Measurements from ENCODE around the gene RAD51B.

RAD51B gene

DNA sequence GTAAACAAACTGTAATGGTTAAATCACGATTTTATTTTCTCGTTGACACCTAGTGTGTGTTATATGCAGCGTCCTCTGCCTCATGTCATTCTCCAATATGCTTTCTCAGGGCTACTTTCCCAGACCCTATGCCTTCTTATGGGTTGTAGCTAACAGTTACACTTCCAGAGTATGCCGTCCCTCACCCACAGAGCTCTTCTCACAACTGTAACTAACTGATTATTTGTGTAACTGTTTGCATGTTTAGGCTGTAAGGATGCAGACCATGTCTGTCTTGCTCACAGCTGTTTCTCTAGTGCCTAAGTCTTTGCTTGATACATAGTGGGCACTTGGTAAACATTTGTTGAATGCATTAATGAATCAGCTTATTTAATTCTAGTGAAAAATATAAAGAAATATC lies 555.8 kb downstream of the RAD51B start:
- DNase-seq, result no peak

DNA sequence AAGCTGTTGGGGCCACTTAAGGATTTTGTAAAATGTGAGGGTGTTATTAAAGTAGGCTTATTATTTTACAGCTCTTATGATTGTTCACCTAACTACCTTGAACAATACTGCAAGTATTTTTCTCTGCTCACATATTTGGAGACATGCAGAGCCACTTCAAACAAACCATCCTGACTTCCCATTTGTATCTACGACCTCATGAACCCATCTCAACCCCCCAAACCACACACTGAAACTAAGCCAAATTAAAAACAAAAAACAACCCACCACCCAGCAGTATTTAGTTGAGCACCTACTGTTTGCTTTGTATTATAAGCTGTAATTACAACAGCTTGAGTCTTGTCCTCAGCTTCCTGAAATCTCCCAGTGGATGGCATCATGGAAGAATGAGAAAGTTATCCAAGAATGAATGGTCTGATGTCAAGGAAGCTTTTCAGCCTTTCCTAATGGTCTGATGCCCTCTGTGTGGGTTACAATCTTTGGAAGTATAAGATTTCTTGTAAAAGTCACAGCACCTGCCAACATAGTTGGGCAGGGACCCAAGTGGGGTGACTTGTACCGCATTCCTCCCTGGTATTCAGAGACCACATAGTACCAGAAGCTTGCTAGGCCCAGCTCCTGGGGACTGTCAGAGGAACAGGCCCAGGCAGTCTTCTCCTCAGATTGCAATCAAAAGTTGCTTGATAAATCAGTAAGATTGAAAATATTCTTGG lies 556.6 kb downstream of the RAD51B start:
- DNase-seq, result no peak

DNA sequence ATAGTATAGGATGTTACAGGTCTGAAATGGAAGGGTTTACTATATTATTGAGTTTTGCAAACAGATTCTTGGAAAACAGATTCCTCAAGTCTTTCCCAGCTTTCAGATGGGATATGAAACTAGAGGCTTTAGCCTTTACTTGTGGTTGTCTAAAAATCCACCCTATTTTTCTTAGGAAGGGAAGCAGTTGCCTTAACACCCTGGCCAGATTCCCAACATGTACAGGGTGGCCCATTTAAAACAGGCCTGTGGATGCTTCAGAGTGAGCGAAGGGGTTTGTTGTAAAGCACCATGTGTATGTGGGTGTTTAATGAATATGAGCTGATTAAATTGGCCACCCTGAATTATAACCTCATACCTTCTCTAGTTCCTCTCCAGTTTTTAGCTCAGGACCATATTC lies 557.4 kb downstream of the RAD51B start:
- DNase-seq, result no peak

DNA sequence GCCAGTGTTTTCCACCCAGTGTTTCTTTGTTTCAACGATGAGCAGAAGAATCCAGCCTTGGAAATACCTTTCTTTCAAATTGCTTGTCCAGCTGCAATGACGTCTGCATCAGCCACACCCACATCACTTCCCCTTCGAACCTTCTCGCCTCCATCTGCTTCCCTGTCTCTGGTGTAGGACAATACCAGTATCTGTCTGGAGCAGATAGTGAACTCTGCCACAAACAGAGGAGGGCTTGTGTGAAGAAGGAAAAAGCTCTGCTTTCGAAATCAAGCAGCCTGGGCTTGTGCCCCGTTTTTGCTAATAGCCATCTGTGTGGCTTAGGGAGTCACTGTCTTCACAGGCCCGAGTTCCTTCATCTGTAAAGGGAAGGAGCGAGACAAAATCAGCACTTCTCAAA lies 557.9 kb downstream of the RAD51B start:
- DNase-seq, result no peak

DNA sequence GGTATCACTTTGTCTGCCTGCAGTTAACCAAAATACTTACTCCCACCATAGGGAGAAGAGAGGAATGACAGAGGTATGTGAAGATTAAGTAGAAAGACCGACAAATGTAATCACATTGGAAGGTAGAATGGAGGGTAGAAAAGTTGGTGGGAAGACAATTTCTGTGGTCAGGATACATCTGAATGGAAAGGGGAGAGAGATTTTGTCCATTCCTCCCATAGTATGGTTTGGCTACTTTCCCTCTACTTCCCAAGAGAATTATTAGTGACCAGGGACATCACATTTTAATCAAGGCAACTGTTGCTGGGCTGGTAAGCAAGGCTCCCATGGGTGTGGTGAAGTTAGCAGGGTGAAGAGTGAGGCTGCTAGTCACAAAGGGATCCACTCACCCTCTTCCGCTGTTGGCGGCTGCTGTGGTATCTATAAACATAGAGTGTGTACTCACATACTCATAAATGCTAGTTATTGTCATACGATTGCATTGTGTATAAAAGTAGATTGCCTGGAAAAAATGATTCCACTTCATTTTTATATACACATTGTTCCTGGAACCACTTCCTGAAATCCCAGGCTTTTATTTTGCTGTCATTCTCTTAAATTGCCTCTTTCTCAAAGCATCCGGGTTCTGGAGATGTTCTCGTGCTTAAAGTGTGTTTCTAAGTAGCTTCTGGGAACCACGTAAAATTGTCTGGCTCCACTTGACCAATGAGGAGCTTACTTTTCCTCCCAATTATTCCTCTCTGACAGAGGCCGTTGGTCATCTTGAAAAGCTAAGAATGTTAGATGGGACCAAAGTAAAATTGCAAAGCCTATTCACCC lies 560.1 kb downstream of the RAD51B start:
- DNase-seq, result no peak

DNA sequence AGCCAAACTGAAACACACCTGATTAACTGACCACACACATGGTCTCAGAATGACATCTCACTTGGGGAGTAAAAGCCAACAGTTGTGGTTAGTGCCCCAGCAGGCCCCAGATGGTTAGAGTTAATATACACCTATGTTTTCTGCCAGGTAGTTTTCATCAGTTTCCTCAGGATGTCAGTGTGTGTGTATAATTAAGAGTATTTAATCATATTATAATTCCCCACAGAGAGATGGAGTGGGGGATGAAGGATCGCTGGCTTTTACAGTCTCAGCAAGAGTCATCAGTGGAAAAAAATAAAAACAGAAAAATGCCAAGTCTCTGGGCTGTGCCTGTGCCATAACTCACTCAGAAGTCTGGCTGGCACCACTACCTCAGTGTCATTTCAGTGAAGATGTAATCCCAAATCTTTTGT lies 560.8 kb downstream of the RAD51B start:
- DNase-seq, result no peak

DNA sequence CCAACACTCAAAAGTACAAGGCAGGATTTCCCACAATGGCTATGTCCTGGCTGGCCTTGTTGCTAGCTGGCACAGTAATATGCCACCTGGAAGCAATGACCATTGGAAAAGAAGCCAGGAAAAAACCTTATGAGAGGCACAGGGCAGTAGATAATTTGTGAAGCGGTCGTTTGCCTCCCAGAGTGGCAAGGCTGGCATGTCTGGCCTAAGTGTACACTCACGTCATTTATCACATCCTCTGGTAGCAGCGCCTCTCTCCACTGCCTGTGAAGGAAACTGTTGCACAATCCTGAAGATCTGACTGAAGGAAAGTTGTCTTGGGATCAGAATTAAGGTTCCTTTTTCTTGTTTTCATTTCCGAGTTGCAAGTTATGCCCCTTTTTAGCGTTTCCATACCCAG lies 564.8 kb downstream of the RAD51B start:
- no peak for DNase-seq

DNA sequence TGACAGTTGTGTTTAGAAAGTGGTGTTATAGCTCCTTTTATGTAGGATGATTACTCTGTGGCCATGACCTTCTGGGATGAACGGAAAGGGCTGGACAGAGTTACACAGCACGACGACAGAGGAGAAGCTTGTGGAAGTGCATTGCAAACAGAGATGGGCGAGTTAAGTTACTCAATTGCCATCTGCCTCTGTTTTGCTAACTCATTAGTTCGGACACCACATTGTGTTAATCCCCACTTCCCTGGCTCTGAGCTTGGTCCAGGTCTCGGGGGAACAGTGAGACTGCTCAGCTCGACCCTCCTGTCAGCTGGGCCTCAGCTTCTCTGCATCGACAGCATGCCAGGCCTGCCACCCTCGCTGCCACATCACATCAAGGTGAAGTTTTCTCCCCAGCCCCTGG lies 565.3 kb downstream of the RAD51B start:
- DNase-seq, result no peak

DNA sequence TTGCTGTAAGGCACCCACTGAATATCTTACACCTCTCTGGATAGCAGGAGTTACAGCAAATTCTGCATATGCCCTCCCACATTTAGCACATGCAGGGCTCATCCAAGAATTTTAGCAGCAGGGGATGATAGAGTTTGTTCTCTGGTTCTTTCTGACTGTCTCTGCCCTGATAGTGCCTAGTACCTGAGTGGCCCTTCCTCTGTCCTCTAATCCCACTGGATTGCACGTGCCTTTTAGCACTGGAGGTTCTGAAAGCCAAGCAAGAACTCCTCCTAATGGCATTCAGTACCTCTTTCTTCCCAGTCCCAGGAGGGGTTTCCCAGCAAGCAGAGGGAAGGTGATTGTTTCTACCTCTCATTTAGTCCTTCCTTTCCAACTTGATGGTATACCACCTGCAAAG lies 566.9 kb downstream of the RAD51B start:
- no peak for DNase-seq

DNA sequence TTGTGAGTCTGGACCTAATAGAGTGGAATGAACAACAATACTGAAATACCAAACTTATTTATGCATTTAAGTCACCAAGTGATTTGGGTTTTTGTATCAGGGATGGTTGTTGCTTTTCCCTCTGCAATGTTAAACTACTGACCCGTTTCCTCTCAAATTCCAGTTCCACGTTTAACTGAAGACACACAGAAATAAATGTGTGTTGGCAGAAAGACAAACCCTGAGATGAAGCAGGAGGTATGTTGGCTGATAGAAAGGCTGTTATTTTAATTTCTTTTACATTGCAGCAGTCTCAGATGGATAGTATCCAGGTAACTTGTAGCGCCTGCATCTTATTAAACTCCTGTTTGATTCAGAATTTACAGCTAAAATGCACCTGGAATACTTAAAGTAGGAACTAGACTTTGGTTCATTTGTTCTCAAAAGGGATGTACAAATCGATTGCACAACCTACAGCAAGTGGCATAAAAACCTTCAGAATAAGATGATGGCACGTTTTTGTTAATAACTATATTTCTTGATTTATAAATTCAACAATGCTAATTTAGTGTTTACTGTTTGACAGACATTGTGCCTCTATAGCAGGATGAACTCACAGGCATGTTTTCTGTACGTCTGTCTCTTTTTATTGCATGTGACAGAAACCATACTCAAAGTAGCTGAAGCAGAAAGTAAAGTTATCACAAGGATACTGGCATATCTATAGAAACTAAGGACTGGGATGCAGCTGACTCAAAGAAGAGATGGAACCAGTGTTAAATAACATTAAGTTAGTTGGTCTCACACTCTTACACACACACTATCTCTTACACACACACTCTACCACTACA lies 567.6 kb downstream of the RAD51B start:
- no peak for DNase-seq

DNA sequence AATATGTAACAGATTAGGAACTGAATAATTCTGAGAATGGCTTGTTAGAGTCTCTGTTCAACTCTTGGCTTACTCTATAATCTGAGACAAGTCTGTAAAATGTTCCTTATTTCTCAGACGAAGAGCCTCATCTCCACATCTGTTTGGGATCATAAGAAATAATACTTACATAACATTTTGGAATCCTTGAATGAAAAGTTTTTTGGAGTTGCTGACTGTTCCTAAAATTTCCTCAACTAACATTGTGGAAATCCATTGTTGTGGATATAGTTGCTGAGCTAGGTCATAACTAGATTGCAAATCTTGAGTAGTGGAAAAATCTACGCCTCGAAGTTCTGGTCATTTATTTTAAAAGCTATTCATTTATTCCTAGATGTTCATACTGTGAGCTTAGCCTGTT lies 570.4 kb downstream of the RAD51B start:
- DNase-seq, result no peak

DNA sequence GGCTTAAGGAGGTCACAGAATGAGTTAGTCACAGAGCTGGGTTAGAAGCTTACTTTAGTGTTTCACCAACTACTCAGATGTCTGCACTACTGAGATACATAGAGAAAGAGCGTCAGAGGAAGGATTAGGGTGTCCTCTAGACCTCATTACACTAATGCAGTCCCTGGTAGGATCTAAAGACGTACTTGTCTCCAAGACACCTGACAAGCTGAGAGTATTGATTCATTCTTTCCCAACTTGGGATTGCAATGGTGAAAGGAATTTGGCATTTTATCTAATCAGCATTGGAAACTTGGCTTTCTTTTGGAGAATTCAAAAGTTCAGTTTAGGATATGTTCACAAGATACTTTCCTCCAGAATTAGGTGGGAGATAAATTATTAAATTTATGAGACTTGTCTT lies 571.2 kb downstream of the RAD51B start:
- DNase-seq, result no peak

DNA sequence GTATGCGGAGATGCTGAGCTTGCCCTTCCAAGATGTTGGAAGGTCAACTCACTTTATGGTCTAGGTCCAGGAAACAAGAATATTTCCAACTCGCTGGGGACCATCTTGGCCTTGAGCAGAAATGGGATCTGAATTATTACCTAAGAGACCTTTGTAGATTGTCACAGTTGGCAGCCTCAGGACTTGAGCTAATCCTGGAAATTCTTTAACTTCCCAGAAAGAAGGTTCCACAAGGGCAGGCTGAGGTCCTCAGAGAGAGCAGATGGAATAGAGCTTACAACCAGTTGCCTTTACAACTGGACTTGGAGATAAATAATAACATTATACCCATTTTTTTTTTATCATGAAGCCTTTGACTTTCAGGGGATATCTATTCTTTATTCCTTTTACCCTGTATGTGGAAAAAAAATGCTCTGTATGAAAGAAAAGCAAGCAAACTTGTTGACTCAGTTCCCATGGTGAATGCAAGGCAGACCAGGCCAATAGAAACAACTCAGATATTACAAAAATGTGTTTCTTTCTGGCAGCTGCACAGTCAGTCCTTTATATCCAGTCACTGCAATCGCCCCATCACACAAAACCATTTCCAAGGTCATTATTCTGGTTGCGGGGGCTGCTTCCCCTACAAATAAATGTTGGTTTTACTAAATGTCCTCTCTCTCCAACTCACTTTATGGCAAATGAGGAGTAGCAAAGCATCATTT lies 571.9 kb downstream of the RAD51B start:
- no peak for DNase-seq

DNA sequence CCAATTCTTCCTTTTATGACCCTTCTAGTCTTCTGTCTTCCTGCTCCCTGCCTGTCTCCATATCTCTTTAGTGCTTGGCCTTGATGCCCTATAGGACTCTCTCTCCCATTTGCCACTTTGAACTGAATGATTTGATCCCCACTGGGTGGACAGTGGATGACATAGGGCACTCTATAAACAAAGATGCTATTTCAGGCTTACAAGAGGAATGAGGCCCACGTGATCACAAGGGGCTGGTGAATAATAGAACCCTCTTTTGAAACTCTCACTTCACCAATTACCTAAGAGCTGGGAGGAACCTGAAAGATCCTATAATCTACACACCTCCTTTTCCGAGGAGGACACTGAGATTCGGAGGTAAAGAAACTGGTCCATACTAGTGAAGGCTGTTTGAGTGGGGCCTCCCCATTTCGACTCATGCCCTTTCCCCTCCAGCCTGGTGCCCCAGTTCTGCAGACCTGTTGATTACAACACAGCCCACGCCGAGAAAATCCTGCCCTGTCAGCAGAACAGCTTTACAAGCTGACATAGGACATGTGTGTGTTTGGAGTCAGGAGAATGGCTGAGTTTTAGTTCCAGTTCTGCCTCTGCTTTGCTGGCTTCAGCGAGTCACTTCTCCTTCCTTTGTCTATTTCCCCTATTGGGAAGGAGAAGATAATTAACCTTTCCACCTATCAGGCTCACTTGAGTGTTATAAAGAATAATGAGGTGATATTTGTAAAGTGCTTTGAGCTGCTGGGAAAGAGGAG lies 573.0 kb downstream of the RAD51B start:
- no peak for DNase-seq

DNA sequence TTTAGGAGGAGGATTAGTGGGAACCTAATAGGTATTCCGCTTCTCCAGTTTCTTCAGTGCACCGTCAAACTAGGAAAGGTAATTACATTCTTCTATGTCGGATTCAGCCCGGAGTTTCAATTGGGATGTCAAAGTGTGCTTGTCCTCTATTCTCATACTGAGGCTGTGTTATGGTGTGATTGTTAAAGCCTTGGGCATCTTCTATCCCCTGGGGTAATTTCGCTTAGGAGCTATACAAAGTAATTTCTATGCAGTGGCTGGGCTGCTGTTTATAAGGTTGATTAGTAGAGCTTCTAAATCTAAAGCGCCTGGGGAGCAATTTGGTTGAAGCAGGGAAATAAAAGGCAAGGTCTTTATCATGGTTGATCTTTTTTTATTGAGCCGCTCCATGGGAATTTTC lies 573.7 kb downstream of the RAD51B start:
- DNase-seq, result no peak

DNA sequence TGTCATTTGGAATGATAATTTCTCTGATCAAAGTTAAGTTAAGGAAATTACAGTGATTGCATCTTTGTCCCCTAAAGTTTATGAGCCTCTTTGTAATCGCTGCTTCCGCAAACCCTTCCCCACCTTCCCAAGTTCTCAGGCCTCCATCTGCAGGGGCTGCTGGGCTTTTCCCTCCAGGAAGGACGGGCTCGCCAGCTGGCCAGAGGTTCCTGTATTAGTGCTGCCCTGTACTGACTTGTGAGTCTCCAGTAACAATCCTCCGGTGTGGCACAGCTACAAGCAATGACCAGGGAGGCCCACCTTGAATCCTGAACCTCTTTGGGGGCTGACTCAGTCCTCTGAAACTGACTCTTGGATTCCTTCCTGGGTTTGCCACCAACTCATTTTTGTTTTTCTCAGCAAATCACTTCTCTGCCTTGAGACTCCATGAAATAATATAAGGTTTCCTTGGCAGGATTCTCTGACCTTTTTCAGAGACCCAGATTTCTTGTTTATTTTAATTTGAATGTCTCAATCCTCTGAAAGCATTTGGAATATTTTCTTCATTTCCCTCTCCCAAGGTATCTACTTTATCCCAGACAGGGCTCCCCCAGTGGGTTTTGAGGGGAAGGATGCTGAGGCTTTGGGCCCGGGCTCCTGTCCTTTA lies 574.7 kb downstream of the RAD51B start:
- DNase-seq, result no peak

DNA sequence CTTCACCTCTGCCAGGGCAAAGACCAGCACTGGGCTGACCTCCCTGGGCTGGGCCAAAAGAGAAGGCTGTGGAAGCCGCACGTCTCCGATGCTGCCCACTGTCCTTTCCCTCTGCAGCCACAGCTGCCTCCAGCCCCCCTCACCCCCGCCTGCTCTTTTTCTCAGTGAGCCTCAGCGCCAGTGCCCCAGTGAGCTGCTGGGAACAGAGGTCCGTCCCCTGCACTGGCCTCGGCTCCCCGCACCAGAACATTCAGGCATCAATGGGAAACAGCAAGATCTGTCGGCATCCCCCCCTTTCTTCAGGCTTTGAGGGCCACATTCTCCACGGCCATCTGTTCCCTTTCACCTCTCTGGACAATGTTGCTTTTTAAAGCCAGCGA lies 575.2 kb downstream of the RAD51B start:
- DNase-seq, result no peak

DNA sequence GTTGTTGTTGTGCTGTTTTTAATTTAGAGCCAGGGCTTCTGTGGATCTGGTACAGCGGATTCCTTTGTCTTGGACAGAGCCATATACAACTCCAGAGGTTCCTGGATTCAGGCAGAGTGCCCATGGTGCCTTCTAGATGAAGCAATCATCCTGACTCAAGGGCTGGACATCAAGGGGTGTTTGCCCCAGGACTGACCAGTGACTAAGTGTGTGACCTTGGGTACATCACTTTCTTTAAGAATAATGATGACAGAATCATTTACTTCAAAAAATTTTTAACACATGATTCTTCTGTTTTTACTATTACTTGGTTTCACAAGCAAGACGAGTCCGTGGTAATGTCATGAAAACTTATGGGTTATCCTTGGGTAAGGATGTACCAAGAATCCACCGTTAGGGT lies 576.0 kb downstream of the RAD51B start:
- no peak for DNase-seq

DNA sequence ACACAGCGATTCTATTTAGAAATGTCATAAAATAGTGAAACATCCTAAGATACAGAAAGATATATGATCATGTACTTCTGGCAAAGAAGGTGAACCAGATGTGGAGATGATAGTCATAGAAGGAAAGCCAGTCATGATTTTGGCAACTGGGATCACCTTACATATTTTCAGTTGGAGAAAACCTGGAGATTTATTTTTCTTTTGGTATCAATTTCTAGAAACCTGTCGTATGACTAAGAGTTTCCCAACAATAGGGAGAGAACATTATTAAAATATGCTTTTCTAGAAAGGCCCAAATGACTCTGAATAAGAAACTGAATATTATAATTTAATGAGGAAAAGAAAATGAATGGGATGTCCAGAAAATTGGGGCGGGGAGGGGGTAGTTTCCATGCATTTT lies 576.9 kb downstream of the RAD51B start:
- DNase-seq, result no peak

DNA sequence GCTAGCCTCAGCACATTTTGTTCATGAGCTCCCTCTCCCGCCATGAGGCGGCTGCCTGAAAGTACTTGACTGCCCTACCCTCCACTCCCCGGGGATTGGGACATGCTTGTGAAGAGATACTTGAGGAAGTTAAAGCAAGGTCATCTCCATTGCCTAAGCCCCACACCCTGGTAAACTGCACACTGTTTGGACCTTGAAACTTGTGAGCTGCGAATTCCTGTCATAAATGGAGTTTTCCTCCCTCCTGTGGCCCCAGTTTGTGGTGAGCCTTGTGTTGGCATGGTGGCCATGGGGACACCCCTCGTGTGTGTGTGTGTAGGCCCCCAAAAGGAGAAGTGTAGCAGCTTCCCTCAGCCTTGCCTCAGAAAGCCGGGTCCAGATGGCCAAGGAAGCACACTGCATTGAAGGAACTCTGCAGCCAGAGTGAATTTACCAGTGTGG lies 577.8 kb downstream of the RAD51B start:
- DNase-seq, result no peak

DNA sequence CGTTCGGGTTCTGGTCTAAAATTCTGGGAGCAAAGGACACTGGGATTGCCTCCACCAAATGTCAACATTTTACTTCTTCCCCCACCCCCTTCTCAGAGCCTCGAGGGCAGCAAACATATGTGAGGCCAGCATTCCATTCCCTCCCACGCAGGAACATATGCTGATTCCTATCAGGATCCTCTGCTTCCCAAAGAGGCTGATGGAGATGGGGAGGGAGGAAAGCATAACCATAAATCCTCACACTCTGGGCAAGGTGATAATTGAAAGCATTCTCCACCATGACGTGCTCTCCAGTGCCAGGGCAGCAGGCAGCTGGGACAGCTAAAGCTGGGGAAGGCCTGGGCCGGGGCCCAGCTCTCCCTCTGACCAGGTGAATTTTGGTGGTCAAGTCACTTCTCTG lies 578.2 kb downstream of the RAD51B start:
- no peak for DNase-seq

DNA sequence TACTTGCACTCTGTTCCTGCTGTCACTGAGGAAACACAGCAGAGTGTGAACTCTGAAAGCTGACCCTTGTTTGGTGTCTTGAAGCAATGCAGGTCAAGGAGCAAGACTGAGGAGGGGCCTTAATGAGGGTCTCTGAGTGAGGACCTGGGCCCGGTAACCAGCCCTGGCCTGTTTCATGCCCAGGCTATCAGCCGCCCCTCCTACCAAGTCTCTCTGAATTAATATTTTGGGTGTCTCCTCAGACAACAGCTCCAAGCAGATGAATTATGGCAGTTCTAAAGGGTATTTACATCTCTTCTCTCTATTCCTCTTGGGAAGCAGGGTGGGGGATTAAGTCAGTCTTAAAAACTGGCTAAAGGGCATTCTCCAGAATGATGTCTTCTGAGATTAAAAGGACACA lies 578.8 kb downstream of the RAD51B start:
- no peak for DNase-seq

Data from NCI-H526 treated with DMSO at 0.1 percent for 48 hours (cell line).